ENCODE measurements around the gene TBC1D9B. TPM values are rescaled to one million over a fixed set of nuclear protein-coding genes. Genes with fewer than 3 reads are reported as not detected.

The TBC1D9B gene
- total and polyA plus RNA-seq, 2 of the 13 experiments (the other 11 are each of a cell fraction or from before 2014, with no cell fraction given): 35.0 to 50.0 TPM

DNA sequence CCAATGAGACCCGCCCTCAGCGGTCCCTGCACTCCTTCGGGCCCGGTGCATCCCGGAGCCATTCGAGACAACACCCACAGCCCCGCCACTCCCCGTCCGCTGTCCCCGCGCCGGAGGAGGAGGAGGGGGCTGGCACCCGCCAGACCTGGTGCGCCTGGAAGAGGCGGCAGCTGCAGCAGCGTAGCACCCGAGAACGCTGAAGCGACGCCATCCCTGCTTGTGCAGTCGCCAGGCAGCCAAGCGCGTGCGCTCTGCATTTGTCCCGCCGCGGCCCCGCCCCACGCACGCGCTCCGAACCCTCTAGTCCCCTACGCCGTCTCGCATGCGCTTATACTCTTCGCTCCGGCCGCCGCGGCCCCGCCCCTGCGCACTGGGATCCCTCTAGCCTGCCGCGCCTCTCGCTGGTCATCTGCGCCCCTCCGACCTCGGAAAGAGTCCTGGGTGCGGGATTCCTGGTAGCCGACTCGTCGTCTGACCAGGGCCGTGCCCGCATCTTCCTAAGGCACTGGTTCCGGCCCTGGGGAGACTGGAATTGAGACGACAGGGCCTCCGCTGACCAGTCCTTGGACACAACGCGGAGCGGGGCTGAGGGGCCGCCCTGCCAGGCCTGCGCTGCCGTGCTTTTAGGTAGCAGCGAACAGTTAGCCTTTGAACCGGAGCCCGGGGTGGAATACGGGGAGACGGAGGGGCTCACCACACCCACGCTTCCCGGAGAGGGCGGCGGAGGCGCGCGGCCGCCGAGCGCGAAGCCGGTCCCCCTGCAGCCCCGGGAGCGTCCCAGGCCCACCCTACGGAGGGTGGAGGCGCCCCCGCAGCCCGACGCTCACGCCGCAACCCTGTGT, 48.9 kb downstream of the TBC1D9B start, which contains the start of gene MRNIP (continued):
- peak; percentile 93 for TF ChIP-seq KDM3A (CRISPR knock-in tag; IDR thresholded peaks at IDR 0.05; ENCODE audit: low read depth)
- 0 out of 2 replicates have a peak, but pooled peaks have one; percentile 26 for TF ChIP-seq NFYB (CRISPR knock-in tag; IDR thresholded peaks at IDR 0.05)
- TF ChIP-seq FOXC1 (CRISPR knock-in tag; IDR thresholded peaks at IDR 0.05; ENCODE audit: borderline replicate concordance): peak; percentile 94
- TF ChIP-seq, protein P1, sequence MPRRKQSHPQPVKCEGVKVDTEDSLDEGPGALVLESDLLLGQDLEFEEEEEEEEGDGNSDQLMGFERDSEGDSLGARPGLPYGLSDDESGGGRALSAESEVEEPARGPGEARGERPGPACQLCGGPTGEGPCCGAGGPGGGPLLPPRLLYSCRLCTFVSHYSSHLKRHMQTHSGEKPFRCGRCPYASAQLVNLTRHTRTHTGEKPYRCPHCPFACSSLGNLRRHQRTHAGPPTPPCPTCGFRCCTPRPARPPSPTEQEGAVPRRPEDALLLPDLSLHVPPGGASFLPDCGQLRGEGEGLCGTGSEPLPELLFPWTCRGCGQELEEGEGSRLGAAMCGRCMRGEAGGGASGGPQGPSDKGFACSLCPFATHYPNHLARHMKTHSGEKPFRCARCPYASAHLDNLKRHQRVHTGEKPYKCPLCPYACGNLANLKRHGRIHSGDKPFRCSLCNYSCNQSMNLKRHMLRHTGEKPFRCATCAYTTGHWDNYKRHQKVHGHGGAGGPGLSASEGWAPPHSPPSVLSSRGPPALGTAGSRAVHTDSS (CRISPR knock-in tag; conservative IDR thresholded peaks at IDR 0.05): no peak
- TF ChIP-seq TEAD3 (CRISPR knock-in tag; optimal IDR thresholded peaks at IDR 0.05; ENCODE audit: borderline replicate concordance): peak; percentile 16
- TF ChIP-seq HES4 (CRISPR knock-in tag; IDR thresholded peaks at IDR 0.05; ENCODE audit: borderline replicate concordance): peak; percentile 75
- peak; percentile 85 for TF ChIP-seq ZNF33B (CRISPR knock-in tag; IDR thresholded peaks at IDR 0.05)
- TF ChIP-seq, protein P2, sequence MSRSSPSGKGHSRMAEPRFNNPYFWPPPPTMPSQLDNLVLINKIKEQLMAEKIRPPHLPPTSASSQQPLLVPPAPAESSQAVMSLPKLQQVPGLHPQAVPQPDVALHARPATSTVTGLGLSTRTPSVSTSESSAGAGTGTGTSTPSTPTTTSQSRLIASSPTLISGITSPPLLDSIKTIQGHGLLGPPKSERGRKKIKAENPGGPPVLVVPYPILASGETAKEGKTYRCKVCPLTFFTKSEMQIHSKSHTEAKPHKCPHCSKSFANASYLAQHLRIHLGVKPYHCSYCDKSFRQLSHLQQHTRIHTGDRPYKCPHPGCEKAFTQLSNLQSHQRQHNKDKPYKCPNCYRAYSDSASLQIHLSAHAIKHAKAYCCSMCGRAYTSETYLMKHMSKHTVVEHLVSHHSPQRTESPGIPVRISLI (CRISPR knock-in tag; IDR thresholded peaks at IDR 0.05; ENCODE audit: borderline replicate concordance): 0 out of 2 replicates have a peak, but pooled peaks have one; percentile 41
- TF ChIP-seq ZNF101 (CRISPR knock-in tag; IDR thresholded peaks at IDR 0.05; ENCODE audit: borderline replicate concordance, low read depth): no peak
- no peak for TF ChIP-seq MATR3 (CRISPR knock-in tag; IDR thresholded peaks at IDR 0.05)
- TF ChIP-seq SMARCC2 (IDR thresholded peaks at IDR 0.05): no peak
- no peak for TF ChIP-seq SP1 (IDR thresholded peaks at IDR 0.05)
- peak; percentile 88 for TF ChIP-seq SP1 (CRISPR knock-in tag; IDR thresholded peaks at IDR 0.05)
- no peak; the same call in 1 of the 2 replicates for TF ChIP-seq ZNF121 (CRISPR knock-in tag; IDR thresholded peaks at IDR 0.05)
- TF ChIP-seq PAX8 (CRISPR knock-in tag; IDR thresholded peaks at IDR 0.05; ENCODE audit: borderline replicate concordance): peak; percentile 45; the same call in 1 of the 2 replicates
- TF ChIP-seq, protein P3, sequence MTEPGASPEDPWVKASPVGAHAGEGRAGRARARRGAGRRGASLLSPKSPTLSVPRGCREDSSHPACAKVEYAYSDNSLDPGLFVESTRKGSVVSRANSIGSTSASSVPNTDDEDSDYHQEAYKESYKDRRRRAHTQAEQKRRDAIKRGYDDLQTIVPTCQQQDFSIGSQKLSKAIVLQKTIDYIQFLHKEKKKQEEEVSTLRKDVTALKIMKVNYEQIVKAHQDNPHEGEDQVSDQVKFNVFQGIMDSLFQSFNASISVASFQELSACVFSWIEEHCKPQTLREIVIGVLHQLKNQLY (CRISPR knock-in tag; IDR thresholded peaks at IDR 0.05): no peak; the same call in 1 of the 2 replicates
- 0 out of 2 replicates have a peak, but pooled peaks have one; percentile 29 for TF ChIP-seq ZNF557 (CRISPR knock-in tag; IDR thresholded peaks at IDR 0.05)
- TF ChIP-seq ZFP36L2 (CRISPR knock-in tag; IDR thresholded peaks at IDR 0.05): no peak
- TF ChIP-seq MAFK (conservative IDR thresholded peaks at IDR 0.05 in 1 of 2, IDR thresholded peaks at IDR 0.05 in 1 of 2; ENCODE audit: low read length in 2 of 2): no peak
- 0 out of 2 replicates have a peak, but pooled peaks have one; percentile 16 for TF ChIP-seq ZNF660 (CRISPR knock-in tag; IDR thresholded peaks at IDR 0.05; ENCODE audit: borderline replicate concordance, low read depth)
- TF ChIP-seq FIP1L1 (IDR thresholded peaks at IDR 0.05; ENCODE audit: borderline replicate concordance, insufficient read depth, low read depth, low read length): peak; percentile 46; the same call in 1 of the 2 replicates
- TF ChIP-seq, protein P4, sequence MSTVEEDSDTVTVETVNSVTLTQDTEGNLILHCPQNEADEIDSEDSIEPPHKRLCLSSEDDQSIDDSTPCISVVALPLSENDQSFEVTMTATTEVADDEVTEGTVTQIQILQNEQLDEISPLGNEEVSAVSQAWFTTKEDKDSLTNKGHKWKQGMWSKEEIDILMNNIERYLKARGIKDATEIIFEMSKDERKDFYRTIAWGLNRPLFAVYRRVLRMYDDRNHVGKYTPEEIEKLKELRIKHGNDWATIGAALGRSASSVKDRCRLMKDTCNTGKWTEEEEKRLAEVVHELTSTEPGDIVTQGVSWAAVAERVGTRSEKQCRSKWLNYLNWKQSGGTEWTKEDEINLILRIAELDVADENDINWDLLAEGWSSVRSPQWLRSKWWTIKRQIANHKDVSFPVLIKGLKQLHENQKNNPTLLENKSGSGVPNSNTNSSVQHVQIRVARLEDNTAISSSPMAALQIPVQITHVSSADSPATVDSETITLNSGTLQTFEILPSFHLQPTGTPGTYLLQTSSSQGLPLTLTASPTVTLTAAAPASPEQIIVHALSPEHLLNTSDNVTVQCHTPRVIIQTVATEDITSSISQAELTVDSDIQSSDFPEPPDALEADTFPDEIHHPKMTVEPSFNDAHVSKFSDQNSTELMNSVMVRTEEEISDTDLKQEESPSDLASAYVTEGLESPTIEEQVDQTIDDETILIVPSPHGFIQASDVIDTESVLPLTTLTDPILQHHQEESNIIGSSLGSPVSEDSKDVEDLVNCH (CRISPR knock-in tag; IDR thresholded peaks at IDR 0.05): no peak
- TF ChIP-seq HMG20B (CRISPR knock-in tag; conservative IDR thresholded peaks at IDR 0.05): 0 out of 2 replicates have a peak, but pooled peaks have one; percentile 33
- TF ChIP-seq PRPF4 (IDR thresholded peaks at IDR 0.05; ENCODE audit: low read depth, low read length, poor library complexity, severe bottlenecking): no peak
- peak in 1 of 2 experiments; percentile 85; a peak in 2 of 4 replicates for TF ChIP-seq KLF16 (CRISPR knock-in tag; IDR thresholded peaks at IDR 0.05)

Measured in HepG2 (cell line).